Adrenal gland (tissue), 12 donors: ENCODE results near the gene CNOT6. TPM values are rescaled to one million over a fixed set of nuclear protein-coding genes. Genes with fewer than 3 reads are reported as not detected.
"Not testable (repeated sequence)": the region's sequence is repeated elsewhere in the genome, so short reads cannot be mapped to it uniquely, and the experiment has no call there.

Experiments
- DNase-seq, 7 donors: peaks; one replicate each; pipeline ENCODE4 v3.0.0-alpha.2; 2019 to 2020
- H3K27ac ChIP-seq, 5 donors: fragments of 200-600 bp; sonication (generic) in 4 of 5; 1 replicate in 3 of 5; 2 replicates in 2 of 5; pipeline versions ENCODE4 v1.5.1 to v1.8.0; 2016 to 2020; ENCODE audit warnings: mild to moderate bottlenecking in 1 of 5
- H3K27me3 ChIP-seq: fragments of 200-600 bp; 2 replicates; pipeline ENCODE4 v1.8.0; 2021
- H3K36me3 ChIP-seq, 2 donors: fragments of 200-600 bp; replicated peaks in 1 of 2; 1 replicate in 1 of 2; 2 replicates in 1 of 2; pipeline versions ENCODE4 v1.5.1 to v1.8.0; 2018 to 2022
- H3K4me1 ChIP-seq, 2 donors: fragments of 200-600 bp; replicated peaks in 1 of 2; 1 replicate in 1 of 2; 2 replicates in 1 of 2; pipeline versions ENCODE4 v1.5.1 to v1.8.0; 2018 to 2021
- H3K4me3 ChIP-seq, 4 donors: fragments of 200-600 bp; sonication (generic) in 3 of 4; one replicate each; pipeline ENCODE4 v1.5.1; 2016 to 2018
- H3K9me3 ChIP-seq, 3 donors: fragments of 200-600 bp; sonication (generic) in 1 of 3; replicated peaks in 1 of 3; 1 replicate in 2 of 3; 2 replicates in 1 of 3; pipeline versions ENCODE4 v1.5.1 to v1.8.0; 2016 to 2021
- CTCF ChIP-seq, 6 experiments: fragments of 450-650 bp in 4 of 6; fragments of 200-600 bp in 2 of 6; sonication (generic) in 1 of 6; IDR thresholded peaks; 1 replicate in 5 of 6; 2 replicates in 1 of 6; pipeline versions ENCODE4 v1.5.1 to v1.8.0; 2016 to 2021; ENCODE audit warnings: antibody characterized with exemption in 6 of 6, mild to moderate bottlenecking in 2 of 6, moderate library complexity in 1 of 6
- POLR2A ChIP-seq, 2 donors: fragments of 450-650 bp; IDR thresholded peaks; one replicate each; pipeline ENCODE4 v1.6.1; 2017; ENCODE audit warnings: antibody characterized with exemption in 2 of 2, mild to moderate bottlenecking in 2 of 2, moderate library complexity in 1 of 2
- WGBS, 4 donors: extraction: QIAGEN DNeasy Blood & Tissue Kit in 2 of 4; methylation state at CpG; one replicate each; pipeline versions ENCODE4 v1.1.5 to v1.1.7; 2013 to 2017; 5-methylcytosine and 5-hydroxymethylcytosine counted together
- intact Hi-C, 2 donors: fragments of 100-400 bp; cut with DNase I; formaldehyde crosslinking; loops; one replicate each; pipeline versions ENCODE4 v1.14.1 to v1.15.0; 2022 to 2023
- polyA plus RNA-seq, 3 donors: library from polyadenylated mRNA; stranded (reverse); fragments of 200-250 nt in 2 of 3; fragments of 350-450 nt in 1 of 3; fragmentation: Illumina TruSeq in 1 of 3; extraction: RNeasy Lipid Tissue Mini Kit (QIAGEN cat#74804) in 1 of 3; gene quantifications; one replicate each; pipeline ENCODE4 v1.2.3, GENCODE V29; 2013 to 2014
- total RNA-seq, 9 donors: library from RNA; depleted of rRNA in 4 of 9; stranded (reverse); fragments of >200 nt in 4 of 9; fragments of 120-200 nt in 1 of 9; fragmentation: NEBNext Ultra II Directional in 1 of 9; extraction: Animal tissue kit (Norgen Biotek cat#: 25700) in 1 of 9; gene quantifications; one replicate each; pipeline versions ENCODE4 v1.1.0 to v1.2.4, GENCODE V29; 2013 to 2023
- donor health status: healthy with polysubstance abuse.
- donor health status: Bipolar disorder and iron deficiency.
- donor health status: DM: yes; HTN: yes; CAD: no.
- donor health status: DM: no; HTN: no; CAD: no.
- donor health status: DM: no; HTN: no; CAD: no.
- donor health status: DM: yes; HTN: yes; CAD: no.

The CNOT6 gene
- total and polyA plus RNA-seq, 12 donors = 4.4 to 19.9 (median 11.5) TPM

GRCh38 chr5:180498378-180498777, 4.2 kb downstream of the CNOT6 start:
- Histone ChIP-seq H3K4me1 (peaks cover 13 to 14% of the 10 kb centered on the region in 2 donors), H3K9me3 (no peaks in the 10 kb centered on the region), H3K27ac (no peak overlapping the region), H3K27me3 (no peaks in the 10 kb centered on the region), H3K36me3 (no peaks in the 10 kb centered on the region), H3K4me3 (no peak overlapping the region)
- intact Hi-C loops = no loop called here
- no peak for TF ChIP-seq POLR2A (IDR thresholded peaks at IDR 0.05)
- no peak for TF ChIP-seq CTCF (IDR thresholded peaks at IDR 0.05)
- DNase-seq = no peak
- 89 to 93% (median 91%) methylated on average over 3 of the region's 3 CpGs for WGBS, 4 donors

- no peak for DNase-seq
- H3K36me3 ChIP-seq = no peaks in the 10 kb centered on the region
- intact Hi-C loops = no loop called here
- no peaks in the 10 kb centered on the region for H3K9me3 ChIP-seq
- H3K4me1 ChIP-seq = peaks cover 13 to 14% of the 10 kb centered on the region in 2 donors
- no peak overlapping the region for H3K4me3 ChIP-seq
- TF ChIP-seq CTCF (IDR thresholded peaks at IDR 0.05) (no peak), POLR2A (IDR thresholded peaks at IDR 0.05) (no peak)
- no peak overlapping the region for H3K27ac ChIP-seq
- H3K27me3 ChIP-seq = no peaks in the 10 kb centered on the region
- WGBS, 4 donors = 60 to 75% (median 65%) methylated on average over 3 of the region's 3 CpGs
These were observed 5.5 kb downstream of the CNOT6 start for GRCh38 chr5:180499684-180500083.

GRCh38 chr5:180500300-180500699, 6.1 kb downstream of the CNOT6 start:
- H3K27ac ChIP-seq, H3K4me3 ChIP-seq, H3K27me3 ChIP-seq, H3K9me3 ChIP-seq, H3K36me3 ChIP-seq, intact Hi-C loops, DNase-seq: not testable (repeated sequence)
- 90 to 95% (median 95%) methylated on average over 9 of the region's 9 CpGs for WGBS, 4 donors
- H3K4me1 ChIP-seq = peaks cover 10% of the 10 kb centered on the region in 2 donors

GRCh38 chr5:180507661-180508060, 13.5 kb downstream of the CNOT6 start:
- no peaks in the 10 kb centered on the region for H3K36me3 ChIP-seq
- no peaks in the 10 kb centered on the region for H3K4me1 ChIP-seq
- no peaks in the 10 kb centered on the region for H3K9me3 ChIP-seq
- intact Hi-C loops = no loop called here
- TF ChIP-seq CTCF (IDR thresholded peaks at IDR 0.05) (no peak), POLR2A (IDR thresholded peaks at IDR 0.05) (no peak)
- H3K4me3 ChIP-seq = no peak overlapping the region
- no peak overlapping the region for H3K27ac ChIP-seq
- no peak for DNase-seq
- 73 to 83% (median 74%) methylated on average over 6 of the region's 6 CpGs for WGBS, 4 donors
- no peaks in the 10 kb centered on the region for H3K27me3 ChIP-seq

- Histone ChIP-seq H3K4me1 (no peaks in the 10 kb centered on the region), H3K4me3 (no peak overlapping the region), H3K9me3 (no peaks in the 10 kb centered on the region), H3K27ac (no peak overlapping the region), H3K27me3 (no peaks in the 10 kb centered on the region), H3K36me3 (no peaks in the 10 kb centered on the region)
- DNase-seq = no peak
- WGBS, 4 donors = 91 to 100% (median 96%) methylated on average over 3 of the region's 3 CpGs
- intact Hi-C loops = no loop called here
- TF ChIP-seq POLR2A (IDR thresholded peaks at IDR 0.05) = no peak
- no peak for TF ChIP-seq CTCF (IDR thresholded peaks at IDR 0.05)
These were observed 21.1 kb downstream of the CNOT6 start for GRCh38 chr5:180515294-180515693.

GRCh38 chr5:180515974-180516373, 21.8 kb downstream of the CNOT6 start:
- intact Hi-C loops, DNase-seq, H3K27me3 ChIP-seq, H3K9me3 ChIP-seq, H3K36me3 ChIP-seq, H3K4me1 ChIP-seq, H3K4me3 ChIP-seq, H3K27ac ChIP-seq: not testable (repeated sequence)
- 98 to 100% (median 100%) methylated on average over 7 of the region's 7 CpGs for WGBS, 4 donors
